ENCODE data around the gene FBXO42.

DNA sequence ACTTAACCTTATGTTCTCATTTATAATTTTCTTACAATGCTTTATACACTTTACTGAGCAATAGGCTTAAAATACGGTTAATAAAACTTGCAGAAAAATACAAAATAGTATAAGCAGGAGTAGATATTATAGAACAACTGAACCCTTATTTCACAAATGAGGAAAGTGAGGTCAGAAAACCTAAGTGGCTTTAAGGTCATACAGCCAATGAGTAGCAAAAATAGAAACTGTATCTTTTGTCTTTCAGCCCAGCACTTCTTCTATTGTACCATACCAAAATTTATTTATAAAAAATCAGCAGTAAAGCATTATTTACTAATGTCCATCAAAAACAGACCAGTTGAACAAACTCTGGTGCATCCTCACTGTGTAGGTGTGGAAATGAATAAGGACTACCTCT, 11.6 kb downstream of the FBXO42 start:
- TF ChIP-seq SIN3A (IDR thresholded peaks at IDR 0.05; ENCODE audit: borderline replicate concordance in 2 of 2, control insufficient read depth in 1 of 2, low read depth in 2 of 2, low read length in 2 of 2) (no peak), REST (IDR thresholded peaks at IDR 0.05; ENCODE audit: borderline replicate concordance) (no peak), REST (CRISPR knock-in tag; IDR thresholded peaks at IDR 0.05; ENCODE audit: low read depth) (no peak), TCF7 (IDR thresholded peaks at IDR 0.05; ENCODE audit: borderline replicate concordance) (no peak), ZNF76 (CRISPR knock-in tag; IDR thresholded peaks at IDR 0.05; ENCODE audit: borderline replicate concordance) (no peak)

Measured in K562 (cell line).